Adipose tissue (tissue), 3 donors: ENCODE measurements around the gene PDCD1. TPM values are rescaled to one million over a fixed set of nuclear protein-coding genes. Genes with fewer than 3 reads are reported as not detected.
"Not testable (repeated sequence)": the region's sequence is repeated elsewhere in the genome, so short reads cannot be mapped to it uniquely, and the experiment has no call there.

Experiments used
- H3K27ac ChIP-seq: one replicate; pipeline ENCODE4 v1.5.1; 2013; ENCODE audit warnings: low read depth, low read length
- WGBS, 3 donors: extraction: QIAGEN DNeasy Blood & Tissue Kit; methylation state at CpG; one replicate each; pipeline ENCODE4 v1.1.7; 2013; 5-methylcytosine and 5-hydroxymethylcytosine counted together
- polyA plus RNA-seq, 3 donors: library from polyadenylated mRNA; stranded (reverse); fragments of 200-250 nt; gene quantifications; one replicate each; pipeline ENCODE4 v1.2.3, GENCODE V29; 2013
- donor health status: healthy with polysubstance abuse.
- donor health status: Bipolar disorder and iron deficiency.
- donor health status: healthy.

PDCD1 gene
- polyA plus RNA-seq, 3 donors = 0.07 to 0.73 (median 0.45) TPM

- WGBS, 3 donors = 35 to 93% (median 90%) methylated on average over 16 of the region's 16 CpGs
- no peak overlapping the region for H3K27ac ChIP-seq
Observed at GRCh38 chr2:241885291-241885945, 26.7 kb upstream of the PDCD1 start.

- no peak overlapping the region for H3K27ac ChIP-seq
- 71 to 96% (median 93%) methylated on average over 8 of the region's 8 CpGs for WGBS, 3 donors
Observed at GRCh38 chr2:241884951-241885290, 26.2 kb upstream of the PDCD1 start.

- WGBS, 3 donors = 4 to 14% (median 8%) methylated on average over 23 of the region's 23 CpGs
- H3K27ac ChIP-seq = no peak overlapping the region
Observed at GRCh38 chr2:241882091-241882625, 23.5 kb upstream of the PDCD1 start.

GRCh38 chr2:241880311-241881073 is 21.8 kb upstream of the PDCD1 start:
- no peak overlapping the region for H3K27ac ChIP-seq
- WGBS, 3 donors = 78 to 81% (median 81%) methylated on average over 16 of the region's 16 CpGs

- H3K27ac ChIP-seq = no peak overlapping the region
- WGBS, 3 donors = 82 to 93% (median 82%) methylated on average over 9 of the region's 9 CpGs
Observed at GRCh38 chr2:241879326-241879725, 20.6 kb upstream of the PDCD1 start.

GRCh38 chr2:241877989-241878970 is 19.6 kb upstream of the PDCD1 start:
- no peak overlapping the region for H3K27ac ChIP-seq
- WGBS, 3 donors = 25 to 36% (median 32%) methylated on average over 22 to 27 of the region's 27 CpGs

- no peak overlapping the region for H3K27ac ChIP-seq
- WGBS, 3 donors = 70 to 78% (median 76%) methylated on average over 9 to 16 of the region's 16 CpGs
Observed at GRCh38 chr2:241877197-241877685, 18.5 kb upstream of the PDCD1 start.

- 82 to 86% (median 84%) methylated on average over 18 of the region's 18 CpGs for WGBS, 3 donors
Observed at GRCh38 chr2:241876528-241877196, 18.0 kb upstream of the PDCD1 start.

GRCh38 chr2:241875754-241876527 is 17.2 kb upstream of the PDCD1 start:
- 51 to 72% (median 58%) methylated on average over 17 to 21 of the region's 22 CpGs for WGBS, 3 donors
- not testable (repeated sequence) for H3K27ac ChIP-seq

More at GRCh38 chr2:241876528-241877196, 18.0 kb upstream of the PDCD1 start:
- no peak overlapping the region for H3K27ac ChIP-seq

- 93 to 98% (median 95%) methylated on average over 15 to 17 of the region's 17 CpGs for WGBS, 3 donors
Observed at GRCh38 chr2:241874277-241874925, 15.7 kb upstream of the PDCD1 start.

GRCh38 chr2:241873803-241874110 is 15.1 kb upstream of the PDCD1 start:
- H3K27ac ChIP-seq = no peak overlapping the region
- WGBS, 3 donors = 82 to 97% (median 92%) methylated on average over 7 of the region's 7 CpGs

More at GRCh38 chr2:241874277-241874925, 15.7 kb upstream of the PDCD1 start:
- no peak overlapping the region for H3K27ac ChIP-seq

- no peak overlapping the region for H3K27ac ChIP-seq
- 90 to 95% (median 95%) methylated on average over 25 to 54 of the region's 54 CpGs for WGBS, 3 donors
Observed at GRCh38 chr2:241873081-241873802, 14.5 kb upstream of the PDCD1 start.

GRCh38 chr2:241872313-241872642 is 13.6 kb upstream of the PDCD1 start:
- H3K27ac ChIP-seq = no peak overlapping the region
- WGBS, 3 donors = 81 to 90% (median 84%) methylated on average over 14 to 15 of the region's 15 CpGs

- WGBS, 3 donors = 90 to 91% (median 90%) methylated on average over 25 to 38 of the region's 38 CpGs
Observed at GRCh38 chr2:241871538-241872312, 13.0 kb upstream of the PDCD1 start.

GRCh38 chr2:241870611-241871537 is 12.2 kb upstream of the PDCD1 start:
- H3K27ac ChIP-seq = no peak overlapping the region
- WGBS, 3 donors = 63 to 72% (median 65%) methylated on average over 28 of the region's 28 CpGs

More at GRCh38 chr2:241871538-241872312, 13.0 kb upstream of the PDCD1 start:
- no peak overlapping the region for H3K27ac ChIP-seq
